Liver (tissue), 9 donors: ENCODE data around the gene TOLLIP. TPM values are rescaled to one million over a fixed set of nuclear protein-coding genes. Genes with fewer than 3 reads are reported as not detected.

ENCODE experiments used
- DNase-seq: peaks from one replicate; pipeline ENCODE4 v3.0.0-alpha.2; 2017; ENCODE audit warnings: low spot score
- H3K27ac ChIP-seq, 2 donors: one replicate each; pipeline ENCODE4 v1.7.0; 2013; ENCODE audit warnings: inconsistent platforms in 2 of 2, low read length in 2 of 2, control low read depth in 1 of 2, low read depth in 1 of 2, mild to moderate bottlenecking in 1 of 2
- H3K27me3 ChIP-seq, 4 donors: one replicate each; pipeline versions ENCODE4 v1.6.1 to v1.7.0; 2013; ENCODE audit warnings: low read length in 3 of 4, inconsistent platforms in 1 of 4, mild to moderate bottlenecking in 1 of 4, moderate library complexity in 1 of 4; ENCODE audit not compliant: control insufficient read depth in 4 of 4, insufficient read depth in 4 of 4
- H3K36me3 ChIP-seq, 4 donors: one replicate each; pipeline versions ENCODE4 v1.6.1 to v1.7.0; 2013; ENCODE audit warnings: low read length in 3 of 4, mild to moderate bottlenecking in 3 of 4, low read depth in 1 of 4, moderate library complexity in 1 of 4; ENCODE audit not compliant: control insufficient read depth in 4 of 4, insufficient read depth in 3 of 4
- H3K4me1 ChIP-seq, 4 donors: one replicate each; pipeline versions ENCODE4 v1.6.1 to v1.7.0; 2013; ENCODE audit warnings: low read length in 3 of 4, mild to moderate bottlenecking in 3 of 4, moderate library complexity in 1 of 4; ENCODE audit not compliant: control insufficient read depth in 4 of 4, insufficient read depth in 4 of 4
- H3K4me3 ChIP-seq, 3 donors: one replicate each; pipeline versions ENCODE4 v1.6.1 to v1.7.0; 2013; ENCODE audit warnings: low read length in 3 of 3, control low read depth in 1 of 3, low read depth in 1 of 3, mild to moderate bottlenecking in 1 of 3
- H3K9ac ChIP-seq, 2 donors: one replicate each; pipeline ENCODE4 v1.7.0; 2013; ENCODE audit warnings: low read length in 2 of 2, mild to moderate bottlenecking in 2 of 2, moderate library complexity in 2 of 2, control low read depth in 1 of 2, low read depth in 1 of 2
- H3K9me3 ChIP-seq, 4 donors: one replicate each; pipeline versions ENCODE4 v1.6.1 to v1.7.0; 2013; ENCODE audit warnings: low read length in 3 of 4; ENCODE audit not compliant: control insufficient read depth in 4 of 4
- ATF3 ChIP-seq: IDR thresholded peaks from 2 replicates; pipeline ENCODE4 v1.6.1; 2016; ENCODE audit warnings: antibody characterized with exemption
- EGR1 ChIP-seq, 2 donors: IDR thresholded peaks; 2 replicates each; pipeline ENCODE4 v1.6.1; 2016 to 2018; ENCODE audit warnings: antibody characterized with exemption in 2 of 2, low read depth in 2 of 2
- FOXA1 ChIP-seq: IDR thresholded peaks from 2 replicates; pipeline ENCODE4 v1.6.1; 2016; ENCODE audit warnings: antibody characterized with exemption
- MAX ChIP-seq: IDR thresholded peaks from 2 replicates; pipeline ENCODE4 v1.6.1; 2016; ENCODE audit warnings: antibody characterized with exemption
- RAD21 ChIP-seq, 2 donors: IDR thresholded peaks; 2 replicates each; pipeline ENCODE4 v1.6.1; 2016; ENCODE audit warnings: antibody characterized with exemption in 2 of 2, mild to moderate bottlenecking in 2 of 2
- REST ChIP-seq: IDR thresholded peaks from 2 replicates; pipeline ENCODE4 v1.6.1; 2016; ENCODE audit warnings: antibody characterized with exemption, mild to moderate bottlenecking
- SP1 ChIP-seq: IDR thresholded peaks from 2 replicates; pipeline ENCODE4 v1.6.1; 2018; ENCODE audit warnings: antibody characterized with exemption, mild to moderate bottlenecking
- TAF1 ChIP-seq: conservative IDR thresholded peaks from 2 replicates; pipeline ENCODE4 v1.6.1; 2016; ENCODE audit warnings: antibody characterized with exemption, mild to moderate bottlenecking
- YY1 ChIP-seq: IDR thresholded peaks from 2 replicates; pipeline ENCODE4 v1.6.1; 2016; ENCODE audit warnings: antibody characterized with exemption, mild to moderate bottlenecking
- ZBTB33 ChIP-seq: IDR thresholded peaks from 2 replicates; pipeline ENCODE4 v1.6.1; 2016; ENCODE audit warnings: antibody characterized with exemption
- WGBS: extraction: QIAGEN DNeasy Blood & Tissue Kit; methylation state at CpG from one replicate; pipeline ENCODE4 v1.1.7; 2013; 5-methylcytosine and 5-hydroxymethylcytosine counted together
- polyA plus RNA-seq, 2 donors: library from polyadenylated mRNA; stranded (reverse) in 1 of 2; unstranded in 1 of 2; fragments of 200-250 nt in 1 of 2; fragments of >200 nt in 1 of 2; fragmentation: Nextera tagmentation in 1 of 2; extraction: Ambion mirVana in 1 of 2; gene quantifications; one replicate each; pipeline versions ENCODE4 v1.2.1 to v1.2.3, GENCODE V29; 2013 to 2015
- total RNA-seq, 2 donors: library from RNA; depleted of rRNA; stranded (reverse); fragments of >200 nt; gene quantifications; one replicate each; pipeline ENCODE4 v1.2.3, GENCODE V29; 2014
- donor health status: healthy.
- donor health status: healthy.
- donor health status: healthy.
- donor health status: healthy.
- donor health status: healthy.

TOLLIP gene
- total and polyA plus RNA-seq, 4 donors, result 27.5 to 102 (median 72.9) TPM

GRCh38 chr11:1317993-1318392, 8.6 kb upstream of the TOLLIP start:
- H3K9me3 ChIP-seq, result no peaks in the 10 kb centered on the region
- H3K9ac ChIP-seq, result no peak overlapping the region
- H3K4me1 ChIP-seq, result no peaks in the 10 kb centered on the region
- no peaks in the 10 kb centered on the region for H3K27me3 ChIP-seq
- no peak overlapping the region for H3K4me3 ChIP-seq
- no peak for DNase-seq
- H3K27ac ChIP-seq, result no peak overlapping the region
- peaks cover 0 to 1% (median 0%) of the 10 kb centered on the region in 4 donors for H3K36me3 ChIP-seq
- TF ChIP-seq REST, result no peak
- no peak for TF ChIP-seq SP1
- TF ChIP-seq ATF3, result no peak
- no peak for TF ChIP-seq TAF1
- no peak for TF ChIP-seq FOXA1
- TF ChIP-seq YY1, result no peak
- no peak for TF ChIP-seq ZBTB33
- no peak for TF ChIP-seq MAX
- WGBS, result 91% methylated on average over 8 of the region's 8 CpGs

- Histone ChIP-seq H3K4me3 (no peak overlapping the region), H3K4me1 (no peaks in the 10 kb centered on the region), H3K9ac (no peak overlapping the region), H3K27me3 (no peaks in the 10 kb centered on the region), H3K36me3 (peaks cover 0 to 1% (median 0%) of the 10 kb centered on the region in 4 donors), H3K27ac (no peak overlapping the region), H3K9me3 (no peaks in the 10 kb centered on the region)
- 92% methylated on average over 10 of the region's 10 CpGs for WGBS
- no peak for DNase-seq
- TF ChIP-seq TAF1 (no peak), ZBTB33 (no peak), ATF3 (no peak), SP1 (no peak), RAD21 (IDR thresholded peaks at IDR 0.05) (no peak), EGR1 (IDR thresholded peaks at IDR 0.05; ENCODE audit: low read depth in 2 of 2) (no peak)
These were observed 8.0 kb upstream of the TOLLIP start for GRCh38 chr11:1317432-1317831.
